CD14-positive monocyte (primary cell): ENCODE measurements around the gene ZNF576. TPM values are rescaled to one million over a fixed set of nuclear protein-coding genes. Genes with fewer than 3 reads are reported as not detected.

Experiments used
- DNase-seq, 3 donors: peaks; one replicate each; pipeline ENCODE4 v3.0.0-alpha.2; 2011 to 2022
- H2AFZ ChIP-seq: 2 replicates; pipeline ENCODE4 v1.6.0; 2012; ENCODE audit warnings: mild to moderate bottlenecking, low read depth, low read length, inconsistent platforms; ENCODE audit not compliant: insufficient read depth, poor library complexity, severe bottlenecking
- H3K27ac ChIP-seq, 2 donors: 1 replicate in 1 of 2; 2 replicates in 1 of 2; pipeline ENCODE4 v1.5.1; 2012 to 2013; ENCODE audit warnings: low read length in 2 of 2, control low read depth in 1 of 2, inconsistent platforms in 1 of 2, low read depth in 1 of 2, mild to moderate bottlenecking in 1 of 2
- H3K27me3 ChIP-seq, 2 donors: one replicate each; pipeline versions ENCODE4 v1.6.0 to v1.6.1; 2011 to 2013; ENCODE audit warnings: low read length in 2 of 2; ENCODE audit not compliant: control insufficient read depth in 2 of 2, insufficient read depth in 2 of 2
- H3K36me3 ChIP-seq, 2 donors: replicated peaks in 1 of 2; 1 replicate in 1 of 2; 2 replicates in 1 of 2; pipeline versions ENCODE4 v1.5.1 to v1.6.1; 2012 to 2013; ENCODE audit warnings: low read length in 2 of 2, control low read depth in 1 of 2, inconsistent platforms in 1 of 2, mild to moderate bottlenecking in 1 of 2; ENCODE audit not compliant: insufficient read depth in 2 of 2, control insufficient read depth in 1 of 2
- H3K4me1 ChIP-seq, 2 donors: 1 replicate in 1 of 2; 2 replicates in 1 of 2; pipeline versions ENCODE4 v1.5.1 to v1.6.1; 2012 to 2013; ENCODE audit warnings: low read length in 2 of 2, control low read depth in 1 of 2, inconsistent platforms in 1 of 2, mild to moderate bottlenecking in 1 of 2, moderate library complexity in 1 of 2; ENCODE audit not compliant: insufficient read depth in 2 of 2, control insufficient read depth in 1 of 2
- H3K4me2 ChIP-seq: replicated peaks from 2 replicates; pipeline ENCODE3; 2012; ENCODE audit warnings: low read length, moderate library complexity, mild to moderate bottlenecking; ENCODE audit not compliant: poor library complexity, severe bottlenecking; ENCODE audit errors: extremely low read depth
- H3K4me3 ChIP-seq, 3 experiments: fragments of 200-600 bp in 1 of 3; sonication (generic) in 1 of 3; replicated peaks in 1 of 3; 1 replicate in 2 of 3; 2 replicates in 1 of 3; pipeline ENCODE4 v1.5.1; 2011 to 2013; ENCODE audit warnings: low read length in 3 of 3, mild to moderate bottlenecking in 3 of 3, control low read depth in 2 of 3, low read depth in 2 of 3, inconsistent platforms in 1 of 3, moderate library complexity in 1 of 3
- H3K79me2 ChIP-seq: 2 replicates; pipeline ENCODE4 v1.6.0; 2012; ENCODE audit warnings: mild to moderate bottlenecking, control low read depth, inconsistent platforms, low read length, moderate library complexity; ENCODE audit not compliant: insufficient read depth
- H3K9ac ChIP-seq: 2 replicates; pipeline ENCODE4 v1.6.0; 2017; ENCODE audit warnings: low read length, mild to moderate bottlenecking; ENCODE audit not compliant: insufficient read depth, poor library complexity, severe bottlenecking
- H3K9me3 ChIP-seq, 2 donors: replicated peaks in 1 of 2; 1 replicate in 1 of 2; 2 replicates in 1 of 2; pipeline versions ENCODE4 v1.5.1 to v1.6.1; 2012 to 2013; ENCODE audit warnings: low read length in 2 of 2, control low read depth in 1 of 2; ENCODE audit not compliant: control insufficient read depth in 1 of 2, insufficient read depth in 1 of 2
- H4K20me1 ChIP-seq: 2 replicates; pipeline ENCODE4 v1.6.0; 2012; ENCODE audit warnings: mild to moderate bottlenecking, low read length, control low read depth, moderate library complexity; ENCODE audit not compliant: insufficient read depth
- H3K27ac Mint-ChIP-seq, 7 donors: one replicate each; pipeline ENCODE4 v1.8.0; 2020; ENCODE audit warnings: mild to moderate bottlenecking in 7 of 7, mixed read lengths in 7 of 7, moderate library complexity in 6 of 7, inconsistent platforms in 2 of 7
- H3K27me3 Mint-ChIP-seq, 3 donors: one replicate each; pipeline ENCODE4 v1.8.0; 2021 to 2022; ENCODE audit warnings: low read depth in 3 of 3, mild to moderate bottlenecking in 3 of 3, mixed read lengths in 3 of 3, moderate library complexity in 3 of 3, inconsistent platforms in 1 of 3
- H3K36me3 Mint-ChIP-seq, 2 donors: one replicate each; pipeline ENCODE4 v1.8.0; 2020; ENCODE audit warnings: mixed read lengths in 2 of 2, inconsistent platforms in 1 of 2, mild to moderate bottlenecking in 1 of 2
- H3K4me1 Mint-ChIP-seq: one replicate; pipeline ENCODE4 v1.8.0; 2020; ENCODE audit warnings: mild to moderate bottlenecking, mixed read lengths
- H3K4me3 Mint-ChIP-seq, 2 donors: one replicate each; pipeline ENCODE4 v1.8.0; 2020; ENCODE audit warnings: mild to moderate bottlenecking in 2 of 2, mixed read lengths in 2 of 2, moderate library complexity in 1 of 2
- H3K9me3 Mint-ChIP-seq, 7 donors: one replicate each; pipeline ENCODE4 v1.8.0; 2020 to 2022; ENCODE audit warnings: mixed read lengths in 7 of 7, mild to moderate bottlenecking in 6 of 7, moderate library complexity in 6 of 7, inconsistent platforms in 2 of 7
- CTCF ChIP-seq: fragments of 200-600 bp; IDR thresholded peaks from one replicate; pipeline ENCODE4 v1.8.0; 2022; ENCODE audit warnings: antibody characterized with exemption, mild to moderate bottlenecking
- WGBS: methylation state at CpG from one replicate; pipeline ENCODE4 v1.1.5; 2013; ENCODE audit warnings: missing lambda C conversion rate; ENCODE audit not compliant: insufficient coverage; 5-methylcytosine and 5-hydroxymethylcytosine counted together
- intact Hi-C, 2 donors: fragments of 100-400 bp; cut with micrococcal nuclease; formaldehyde crosslinking; loops; one replicate each; pipeline versions ENCODE4 v1.15.0 to v1.15.1; 2023
- polyA plus RNA-seq, 3 donors: library from polyadenylated mRNA; depleted of rRNA in 1 of 3; unstranded in 2 of 3; stranded (reverse) in 1 of 3; fragments of 300-500 nt in 2 of 3; fragments of >200 nt in 1 of 3; fragmentation: Illumina TruSeq in 2 of 3; gene quantifications; 1 replicate in 2 of 3; 2 replicates in 1 of 3; pipeline ENCODE4 v1.2.3, GENCODE V29; 2012 to 2021

The ZNF576 gene
- polyA plus RNA-seq, 3 donors = 3.6 to 8.4 (median 7.2) TPM

GRCh38 chr19:43642531-43642930, 46.1 kb downstream of the ZNF576 start:
- Mint-ChIP-seq H3K9me3 (peaks cover 0 to 24% (median 14%) of the 10 kb centered on the region in 7 donors), H3K4me3 (no peak overlapping the region), H3K36me3 (peaks cover 34 to 38% of the 10 kb centered on the region in 2 donors), H3K27me3 (peaks cover 39 to 40% (median 40%) of the 10 kb centered on the region in 3 donors), H3K4me1 (peaks cover 16% of the 10 kb centered on the region), H3K27ac (no peak overlapping the region)
- H3K9me3 ChIP-seq = peaks cover 0 to 14% of the 10 kb centered on the region in 2 donors
- WGBS = 100% methylated on average over 4 of the region's 4 CpGs
- intact Hi-C loops = no loop called here
- H3K4me1 ChIP-seq = peaks cover 6 to 7% of the 10 kb centered on the region in 2 donors
- peaks cover 14 to 18% of the 10 kb centered on the region in 2 donors for H3K36me3 ChIP-seq
- DNase-seq = no peak
- H2AFZ ChIP-seq = no peak overlapping the region
- no peak overlapping the region for H3K9ac ChIP-seq
- peaks cover 21% of the 10 kb centered on the region for H4K20me1 ChIP-seq
- no peak overlapping the region for H3K4me2 ChIP-seq
- H3K79me2 ChIP-seq = no peaks in the 10 kb centered on the region
- peaks cover 31 to 38% of the 10 kb centered on the region in 2 donors for H3K27me3 ChIP-seq
- no peak for TF ChIP-seq CTCF
- no peak overlapping the region for H3K27ac ChIP-seq
- H3K4me3 ChIP-seq = no peak overlapping the region

DNA sequence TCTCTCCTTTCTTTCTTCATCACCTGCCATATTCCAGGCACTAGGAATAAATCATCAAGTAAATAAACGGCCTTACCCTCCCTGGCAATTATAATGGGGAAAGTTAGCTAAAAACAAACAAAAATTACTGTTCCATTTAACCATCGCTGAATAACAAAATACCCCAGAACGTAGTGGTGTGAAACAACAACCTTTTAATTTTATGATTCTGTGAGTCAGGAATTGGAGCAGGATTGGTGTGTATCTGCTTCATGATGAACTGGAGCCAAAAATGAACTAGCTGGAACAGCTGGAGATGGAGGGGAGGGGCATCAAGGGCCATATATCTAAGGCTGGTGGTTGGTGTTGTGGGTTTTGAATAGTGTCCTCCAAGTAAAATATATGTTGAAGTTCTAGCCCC, 46.9 kb downstream of the ZNF576 start:
- peaks cover 0 to 22% (median 14%) of the 10 kb centered on the region in 7 donors for H3K9me3 Mint-ChIP-seq
- peaks cover 16% of the 10 kb centered on the region for H3K4me1 Mint-ChIP-seq
- H3K27ac Mint-ChIP-seq = no peak overlapping the region
- Histone ChIP-seq H3K4me3 (no peak overlapping the region), H2AFZ (no peak overlapping the region), H3K27ac (no peak overlapping the region), H3K36me3 (peaks cover 22 to 26% of the 10 kb centered on the region in 2 donors), H3K4me2 (no peak overlapping the region), H3K9ac (no peak overlapping the region), H3K27me3 (peaks cover 23 to 30% of the 10 kb centered on the region in 2 donors), H3K79me2 (no peaks in the 10 kb centered on the region), H3K9me3 (peaks cover 0 to 13% of the 10 kb centered on the region in 2 donors), H4K20me1 (peaks cover 29% of the 10 kb centered on the region), H3K4me1 (peaks cover 6 to 7% of the 10 kb centered on the region in 2 donors)
- TF ChIP-seq CTCF = no peak
- intact Hi-C loops = no loop called here
- no peak for DNase-seq
- peak overlapping the region in 1 of 2 donors; percentile 12 for H3K4me3 Mint-ChIP-seq
- WGBS = 100% methylated on average over 1 of the region's 3 CpGs
- peaks cover 42 to 45% of the 10 kb centered on the region in 2 donors for H3K36me3 Mint-ChIP-seq
- H3K27me3 Mint-ChIP-seq = peaks cover 31 to 33% (median 32%) of the 10 kb centered on the region in 3 donors
